SK-N-SH (cell line): ENCODE measurements around the gene VPS52. TPM values are rescaled to one million over a fixed set of nuclear protein-coding genes. Genes with fewer than 3 reads are reported as not detected.

Source experiments
- CTCF ChIA-PET: fragments of 300-600, 350-600 bp; formaldehyde crosslinking; extraction: SDS; loops from one replicate; lab custom pipeline; 2021; lab: Yijun Ruan, JAX
- POLR2A ChIA-PET: fragments of 350-600 bp; sonication (Branson Sonifier 250); formaldehyde crosslinking; extraction: SDS; loops from one replicate; lab custom pipeline; 2020; ENCODE audit warnings: antibody characterized with exemption, inconsistent platforms; lab: Yijun Ruan, JAX
- DNase-seq: peaks from one replicate; pipeline ENCODE4 v3.0.0; 2012
- H2AFZ ChIP-seq: fragments of 200-600 bp; sonication (generic); 2 replicates; pipeline ENCODE4 v1.8.1; 2016; ENCODE audit warnings: antibody characterized with exemption, mild to moderate bottlenecking, low read depth
- H3F3A ChIP-seq: fragments of 200-600 bp; sonication (generic); replicated peaks from 2 replicates; pipeline ENCODE3; 2016; ENCODE audit warnings: antibody characterized with exemption, mild to moderate bottlenecking; ENCODE audit not compliant: insufficient read depth
- H3K27ac ChIP-seq, 2 experiments: fragments of 200-500 bp in 1 of 2; fragments of 200-600 bp in 1 of 2; sonication (Bioruptor generic) in 1 of 2; sonication (generic), shearing (Covaris generic) in 1 of 2; 2 replicates each; pipeline versions ENCODE4 v1.5.1 to v1.6.1; 2014 to 2016; ENCODE audit warnings: low read depth in 2 of 2, inconsistent platforms in 1 of 2, low read length in 1 of 2, mild to moderate bottlenecking in 1 of 2, mixed read lengths in 1 of 2
- H3K27me3 ChIP-seq: fragments of 200-600 bp; sonication (generic), shearing (Covaris generic); 2 replicates; pipeline ENCODE4 v1.6.1; 2016; ENCODE audit warnings: mixed run types; ENCODE audit not compliant: insufficient read depth
- H3K36me3 ChIP-seq, 2 experiments: fragments of 200-500 bp in 1 of 2; fragments of 200-600 bp in 1 of 2; sonication (Bioruptor generic) in 1 of 2; sonication (generic) in 1 of 2; replicated peaks in 1 of 2; 2 replicates each; pipeline versions ENCODE3 to v1.5.1; 2014 to 2016; ENCODE audit warnings: low read length in 1 of 2, mild to moderate bottlenecking in 1 of 2; ENCODE audit not compliant: insufficient read depth in 2 of 2, control insufficient read depth in 1 of 2
- H3K4me1 ChIP-seq, 2 experiments: fragments of 200-500 bp in 1 of 2; fragments of 200-600 bp in 1 of 2; sonication (Bioruptor generic) in 1 of 2; sonication (generic), shearing (Covaris generic) in 1 of 2; 2 replicates each; pipeline versions ENCODE4 v1.5.1 to v1.6.1; 2014 to 2016; ENCODE audit warnings: low read depth in 1 of 2, low read length in 1 of 2, mixed run types in 1 of 2; ENCODE audit not compliant: insufficient read depth in 2 of 2, control insufficient read depth in 1 of 2
- H3K4me2 ChIP-seq: fragments of 200-600 bp; sonication (generic), shearing (Covaris generic); 2 replicates; pipeline ENCODE4 v1.6.1; 2017; ENCODE audit warnings: mixed run types
- H3K4me3 ChIP-seq, 2 experiments: fragments of 200-500 bp in 1 of 2; fragments of 200-600 bp in 1 of 2; sonication (Bioruptor generic) in 1 of 2; sonication (generic), shearing (Covaris generic) in 1 of 2; 2 replicates each; pipeline versions ENCODE4 v1.5.1 to v1.8.1; 2014 to 2016; ENCODE audit warnings: low read depth in 2 of 2, inconsistent platforms in 1 of 2, low read length in 1 of 2, mild to moderate bottlenecking in 1 of 2, mixed read lengths in 1 of 2, moderate library complexity in 1 of 2
- H3K79me2 ChIP-seq: fragments of 200-600 bp; sonication (generic); 2 replicates; pipeline ENCODE4 v1.8.1; 2017; ENCODE audit warnings: mild to moderate bottlenecking; ENCODE audit not compliant: insufficient read depth
- H3K9ac ChIP-seq: fragments of 200-600 bp; sonication (generic); 2 replicates; pipeline ENCODE4 v1.6.1; 2017; ENCODE audit warnings: mixed run types
- H3K9me2 ChIP-seq: fragments of 200-600 bp; sonication (generic); 2 replicates; pipeline ENCODE4 v1.6.1; 2017; ENCODE audit warnings: mixed run types
- H3K9me3 ChIP-seq: fragments of 200-600 bp; sonication (generic); 2 replicates; pipeline ENCODE4 v1.6.1; 2017; ENCODE audit warnings: mixed run types, mild to moderate bottlenecking, moderate library complexity
- H4K20me1 ChIP-seq: fragments of 200-600 bp; sonication (generic); 2 replicates; pipeline ENCODE4 v1.6.1; 2017; ENCODE audit warnings: mild to moderate bottlenecking, mixed run types; ENCODE audit not compliant: insufficient read depth
- FOSL2 ChIP-seq: IDR thresholded peaks from 2 replicates; pipeline ENCODE4 v1.4.0; 2012; ENCODE audit warnings: low read depth, mild to moderate bottlenecking, moderate library complexity, borderline replicate concordance
- MAX ChIP-seq: IDR thresholded peaks from 2 replicates; pipeline ENCODE4 v1.4.0; 2012; ENCODE audit warnings: low read depth
- MEF2A ChIP-seq: IDR thresholded peaks from 2 replicates; pipeline ENCODE4 v1.4.0; 2012; ENCODE audit warnings: low read depth, borderline replicate concordance
- PBX3 ChIP-seq: IDR thresholded peaks from 2 replicates; pipeline ENCODE4; 2012
- RAD21 ChIP-seq: IDR thresholded peaks from 2 replicates; pipeline ENCODE4 v1.6.1; 2012; ENCODE audit warnings: mild to moderate bottlenecking, low read length
- TCF12 ChIP-seq: IDR thresholded peaks from 2 replicates; pipeline ENCODE4 v1.4.0; 2012
- USF1 ChIP-seq: IDR thresholded peaks from 2 replicates; pipeline ENCODE4 v1.4.0; 2012; ENCODE audit warnings: low read depth, borderline replicate concordance
- YY1 ChIP-seq: IDR thresholded peaks from 2 replicates; pipeline ENCODE4 v1.4.0; 2012; ENCODE audit warnings: low read depth, mild to moderate bottlenecking
- WGBS: methylation state at CpG from one replicate; pipeline ENCODE4 v1.1.6; 2017; ENCODE audit warnings: low lambda C conversion rate; 5-methylcytosine and 5-hydroxymethylcytosine counted together
- polyA plus RNA-seq, 3 experiments: library from polyadenylated mRNA; depleted of rRNA; stranded (reverse); fragments of >200 nt; gene quantifications; 2 replicates each; pipeline ENCODE4 v1.2.3, GENCODE V29; 2012
- TF ChIP-seq, protein P1 (sequence below): IDR thresholded peaks from 2 replicates; pipeline ENCODE4 v1.6.1; 2012; ENCODE audit warnings: mild to moderate bottlenecking, low read depth, low read length, moderate library complexity
- TF ChIP-seq, protein P2 (sequence below): fragments of 200-600 bp; sonication (generic); IDR thresholded peaks from 2 replicates; pipeline ENCODE4 v1.6.1; 2017; ENCODE audit warnings: antibody characterized with exemption, mild to moderate bottlenecking, moderate library complexity

The VPS52 gene
- polyA plus RNA-seq, 1 of the 3 experiments (the other 2 are of a cell fraction), result 74.0 TPM

DNA sequence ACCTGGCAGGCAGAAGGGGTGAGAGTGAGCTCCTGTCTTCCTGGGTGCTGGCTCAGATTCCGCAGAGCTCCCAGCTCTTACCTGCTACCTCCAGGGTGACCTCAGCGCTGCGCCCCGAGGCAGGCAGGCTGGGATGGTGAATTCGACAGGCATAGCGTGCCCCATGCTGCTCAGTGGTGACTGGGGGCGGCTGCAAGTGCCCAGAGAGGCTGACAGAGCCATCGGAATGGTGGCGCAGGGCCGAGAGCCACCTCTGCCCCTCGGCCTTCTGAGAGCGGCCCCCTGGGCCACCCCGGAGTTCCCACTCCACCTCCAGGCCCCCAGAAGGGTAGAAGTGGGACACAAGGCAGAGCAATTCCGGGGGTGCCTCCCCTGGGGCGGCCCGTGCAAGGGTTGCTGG, 32.5 kb upstream of the VPS52 start:
- Histone ChIP-seq H3K9ac (no peak overlapping the region), H3K36me3 (peaks cover 13 to 36% of the 10 kb centered on the region in 2 experiments), H3K4me3 (no peak overlapping the region), H3F3A (peaks cover 22% of the 10 kb centered on the region), H3K9me3 (no peaks in the 10 kb centered on the region), H4K20me1 (peaks cover 14% of the 10 kb centered on the region; the same call in 1 of the 2 replicates), H3K79me2 (peaks cover 80% of the 10 kb centered on the region), H3K9me2 (no peaks in the 10 kb centered on the region), H3K4me1 (peaks cover 2 to 4% of the 10 kb centered on the region in 2 experiments; a peak in 1 of 4 replicates), H3K4me2 (no peak overlapping the region), H2AFZ (no peak overlapping the region), H3K27ac (no peak overlapping the region), H3K27me3 (no peaks in the 10 kb centered on the region)
- POLR2A ChIA-PET, result interaction anchor here (0.6 to 1.0 kb wide), 3 partner anchors 9 to 37 kb away, joined by 3 to 4 read pairs (median 3); no protein-coding TSS in a partner anchor
- CTCF ChIA-PET, result no interaction called here
- peak; percentile 5 for DNase-seq
- no peak for TF ChIP-seq USF1
- TF ChIP-seq YY1, result no peak
- no peak for TF ChIP-seq RAD21
- no peak for TF ChIP-seq PBX3
- TF ChIP-seq, protein P1, sequence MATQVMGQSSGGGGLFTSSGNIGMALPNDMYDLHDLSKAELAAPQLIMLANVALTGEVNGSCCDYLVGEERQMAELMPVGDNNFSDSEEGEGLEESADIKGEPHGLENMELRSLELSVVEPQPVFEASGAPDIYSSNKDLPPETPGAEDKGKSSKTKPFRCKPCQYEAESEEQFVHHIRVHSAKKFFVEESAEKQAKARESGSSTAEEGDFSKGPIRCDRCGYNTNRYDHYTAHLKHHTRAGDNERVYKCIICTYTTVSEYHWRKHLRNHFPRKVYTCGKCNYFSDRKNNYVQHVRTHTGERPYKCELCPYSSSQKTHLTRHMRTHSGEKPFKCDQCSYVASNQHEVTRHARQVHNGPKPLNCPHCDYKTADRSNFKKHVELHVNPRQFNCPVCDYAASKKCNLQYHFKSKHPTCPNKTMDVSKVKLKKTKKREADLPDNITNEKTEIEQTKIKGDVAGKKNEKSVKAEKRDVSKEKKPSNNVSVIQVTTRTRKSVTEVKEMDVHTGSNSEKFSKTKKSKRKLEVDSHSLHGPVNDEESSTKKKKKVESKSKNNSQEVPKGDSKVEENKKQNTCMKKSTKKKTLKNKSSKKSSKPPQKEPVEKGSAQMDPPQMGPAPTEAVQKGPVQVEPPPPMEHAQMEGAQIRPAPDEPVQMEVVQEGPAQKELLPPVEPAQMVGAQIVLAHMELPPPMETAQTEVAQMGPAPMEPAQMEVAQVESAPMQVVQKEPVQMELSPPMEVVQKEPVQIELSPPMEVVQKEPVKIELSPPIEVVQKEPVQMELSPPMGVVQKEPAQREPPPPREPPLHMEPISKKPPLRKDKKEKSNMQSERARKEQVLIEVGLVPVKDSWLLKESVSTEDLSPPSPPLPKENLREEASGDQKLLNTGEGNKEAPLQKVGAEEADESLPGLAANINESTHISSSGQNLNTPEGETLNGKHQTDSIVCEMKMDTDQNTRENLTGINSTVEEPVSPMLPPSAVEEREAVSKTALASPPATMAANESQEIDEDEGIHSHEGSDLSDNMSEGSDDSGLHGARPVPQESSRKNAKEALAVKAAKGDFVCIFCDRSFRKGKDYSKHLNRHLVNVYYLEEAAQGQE, result no peak
- no peak for TF ChIP-seq TCF12
- no peak for TF ChIP-seq MAX
- no peak for TF ChIP-seq MEF2A
- TF ChIP-seq, protein P2, sequence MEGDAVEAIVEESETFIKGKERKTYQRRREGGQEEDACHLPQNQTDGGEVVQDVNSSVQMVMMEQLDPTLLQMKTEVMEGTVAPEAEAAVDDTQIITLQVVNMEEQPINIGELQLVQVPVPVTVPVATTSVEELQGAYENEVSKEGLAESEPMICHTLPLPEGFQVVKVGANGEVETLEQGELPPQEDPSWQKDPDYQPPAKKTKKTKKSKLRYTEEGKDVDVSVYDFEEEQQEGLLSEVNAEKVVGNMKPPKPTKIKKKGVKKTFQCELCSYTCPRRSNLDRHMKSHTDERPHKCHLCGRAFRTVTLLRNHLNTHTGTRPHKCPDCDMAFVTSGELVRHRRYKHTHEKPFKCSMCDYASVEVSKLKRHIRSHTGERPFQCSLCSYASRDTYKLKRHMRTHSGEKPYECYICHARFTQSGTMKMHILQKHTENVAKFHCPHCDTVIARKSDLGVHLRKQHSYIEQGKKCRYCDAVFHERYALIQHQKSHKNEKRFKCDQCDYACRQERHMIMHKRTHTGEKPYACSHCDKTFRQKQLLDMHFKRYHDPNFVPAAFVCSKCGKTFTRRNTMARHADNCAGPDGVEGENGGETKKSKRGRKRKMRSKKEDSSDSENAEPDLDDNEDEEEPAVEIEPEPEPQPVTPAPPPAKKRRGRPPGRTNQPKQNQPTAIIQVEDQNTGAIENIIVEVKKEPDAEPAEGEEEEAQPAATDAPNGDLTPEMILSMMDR, result no peak
- TF ChIP-seq FOSL2, result no peak
- 46% methylated on average over 2 of the region's 16 CpGs for WGBS
